Activated CD8-positive, alpha-beta memory T cell treated with anti-CD3 and anti-CD28 coated beads, Interleukin-2, amount 50 U/mL, for 1 hour (primary cell): ENCODE measurements around the gene MAT1A.
"Not testable (repeated sequence)": the region's sequence is repeated elsewhere in the genome, so short reads cannot be mapped to it uniquely, and the experiment has no call there.

Experiments used
- DNase-seq: peaks from one replicate; pipeline ENCODE4 v3.0.0-alpha.2; 2020; ENCODE audit errors: extremely low read depth

MAT1A gene

DNA sequence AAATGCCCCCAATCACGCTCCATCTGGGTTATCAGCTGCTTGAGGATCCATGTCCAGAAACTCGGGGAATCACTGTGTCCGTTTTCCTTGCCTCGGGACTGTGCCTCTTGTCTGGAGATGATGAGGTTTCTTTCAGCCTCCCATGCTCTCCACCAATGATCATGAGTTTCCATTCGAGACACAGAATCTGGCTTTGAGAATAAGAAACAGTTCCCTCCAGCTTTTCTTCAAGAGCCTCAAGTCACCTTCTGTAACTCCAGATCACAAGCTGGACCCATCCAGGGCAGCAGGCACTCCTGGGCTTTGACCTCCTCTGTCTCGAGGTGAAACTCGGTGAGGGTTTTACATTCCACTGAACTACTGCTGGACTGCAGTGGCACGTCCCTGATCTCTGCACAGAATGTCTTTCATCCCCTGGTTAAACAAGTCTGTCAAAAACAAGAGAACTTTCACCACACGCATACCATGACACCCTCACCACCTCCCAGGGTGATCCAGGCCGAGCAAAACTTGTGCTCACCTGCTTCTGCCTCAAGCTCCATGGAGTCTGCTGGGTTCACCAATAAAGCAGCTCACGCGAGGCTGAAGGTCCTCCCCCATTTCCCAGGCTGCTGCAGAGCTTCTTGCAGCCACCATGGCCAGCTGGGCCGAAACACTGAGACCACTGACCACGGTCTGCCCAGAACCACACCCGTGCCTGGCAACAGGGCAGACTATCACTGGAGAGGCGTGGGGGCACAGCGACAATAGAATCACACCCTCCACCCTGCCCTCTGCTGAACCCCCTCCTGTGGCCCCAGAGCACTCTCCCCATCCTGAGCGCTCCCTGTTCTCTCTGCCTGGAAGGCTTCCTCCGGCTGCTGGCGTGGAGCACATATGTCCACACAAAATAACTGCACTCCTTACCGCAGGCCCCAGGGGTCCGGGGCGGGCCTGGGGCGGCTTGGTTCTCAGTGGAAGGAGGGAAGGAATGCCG lies 25.1 kb downstream of the MAT1A start:
- no peak for DNase-seq

DNA sequence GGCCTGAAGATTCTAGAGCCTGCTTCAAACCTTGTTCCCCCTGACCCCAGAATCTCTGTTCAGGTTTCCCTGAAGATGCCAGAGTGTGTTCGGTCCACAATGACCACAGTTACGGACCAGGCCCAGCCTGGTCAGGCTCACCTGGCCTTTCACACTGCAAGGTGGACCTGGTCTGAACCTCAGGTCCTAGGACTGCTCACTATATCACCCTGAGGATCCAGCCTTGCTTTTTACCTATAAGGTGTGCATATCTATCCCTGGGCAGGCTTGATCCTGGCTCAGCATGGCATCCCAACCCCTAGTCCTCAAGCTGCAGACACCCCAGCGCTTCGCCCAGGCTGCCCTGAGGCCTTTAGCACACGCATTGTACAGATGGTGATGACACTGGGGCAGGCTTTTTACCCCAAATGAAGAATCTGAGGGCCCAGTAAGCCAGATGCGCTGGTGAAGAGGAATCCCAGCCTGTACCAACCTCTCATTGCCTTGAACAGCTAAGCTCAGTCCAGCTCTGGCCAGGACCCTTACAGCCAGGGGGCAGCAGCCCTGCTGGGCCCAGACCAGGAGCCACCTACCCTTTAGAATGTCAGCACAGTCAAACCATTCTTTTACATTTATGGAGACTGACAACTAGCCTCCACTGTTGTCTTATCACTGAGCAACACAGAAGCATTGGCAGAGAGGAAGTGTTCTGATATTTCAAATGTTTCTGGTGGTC lies 28.0 kb downstream of the MAT1A start:
- DNase-seq: no peak

GRCh38 chr10:80260295-80261243 lies 28.9 kb downstream of the MAT1A start:
- DNase-seq: no peak

DNA sequence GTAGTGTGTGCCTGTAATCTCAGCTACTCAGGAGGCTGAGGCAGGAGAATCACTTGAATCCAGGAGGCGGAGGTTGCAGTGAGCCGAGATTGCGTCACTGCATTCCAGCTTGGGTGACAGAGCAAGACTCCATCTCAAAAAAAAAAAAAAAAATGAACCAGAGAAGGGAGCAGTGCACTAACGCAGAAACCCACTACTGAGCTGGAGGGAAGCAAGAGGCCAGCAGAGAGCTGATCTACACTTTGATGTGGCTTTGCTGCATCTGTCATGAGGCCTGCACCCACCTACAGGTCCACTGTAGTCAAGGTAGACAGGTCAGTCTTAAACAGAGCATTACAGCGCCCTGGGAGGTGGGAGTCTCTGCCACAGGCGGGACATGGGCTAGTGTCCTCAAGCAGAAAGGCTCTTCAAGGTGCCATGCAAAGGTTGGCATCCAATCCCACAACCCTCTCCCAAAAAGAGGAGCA lies 30.0 kb downstream of the MAT1A start:
- no peak for DNase-seq

DNA sequence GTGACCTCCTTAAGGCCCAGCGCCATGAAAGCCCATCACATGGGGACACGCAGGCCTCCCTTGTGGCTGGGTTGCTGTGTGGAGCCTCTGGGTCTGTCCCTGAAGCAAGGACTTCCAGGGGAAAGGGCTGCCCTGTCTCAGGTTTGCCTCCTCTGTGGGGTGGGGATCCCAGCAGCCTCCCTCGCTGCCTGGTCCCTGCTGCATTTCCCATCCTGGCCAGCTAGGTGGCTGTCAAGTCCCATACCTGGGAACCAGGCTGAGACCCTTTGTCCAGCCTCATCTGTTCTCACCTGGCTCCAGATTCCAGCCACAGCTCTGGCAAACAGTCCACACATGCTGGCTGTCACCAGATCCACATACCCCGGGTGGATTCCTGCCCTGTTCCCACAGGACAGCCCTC lies 32.7 kb downstream of the MAT1A start:
- not testable (repeated sequence) for DNase-seq

GRCh38 chr10:80254726-80255125 lies 34.7 kb downstream of the MAT1A start:
- DNase-seq: not testable (repeated sequence)

DNA sequence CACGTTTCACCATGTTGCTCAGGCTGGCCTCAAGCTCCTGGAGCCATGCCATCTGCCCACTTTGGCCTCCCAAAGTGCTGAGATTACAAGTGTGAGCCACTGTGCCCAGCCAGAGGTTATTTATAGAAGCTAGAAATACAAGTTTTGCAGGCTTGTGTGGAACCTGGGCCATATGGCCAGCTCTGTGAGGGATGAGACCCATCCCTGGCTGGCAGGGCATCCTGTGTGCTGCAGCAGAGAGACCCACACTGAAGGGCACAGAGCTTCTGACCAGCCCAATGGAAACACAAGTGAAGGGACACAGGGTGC lies 35.5 kb downstream of the MAT1A start:
- DNase-seq: not testable (repeated sequence)

DNA sequence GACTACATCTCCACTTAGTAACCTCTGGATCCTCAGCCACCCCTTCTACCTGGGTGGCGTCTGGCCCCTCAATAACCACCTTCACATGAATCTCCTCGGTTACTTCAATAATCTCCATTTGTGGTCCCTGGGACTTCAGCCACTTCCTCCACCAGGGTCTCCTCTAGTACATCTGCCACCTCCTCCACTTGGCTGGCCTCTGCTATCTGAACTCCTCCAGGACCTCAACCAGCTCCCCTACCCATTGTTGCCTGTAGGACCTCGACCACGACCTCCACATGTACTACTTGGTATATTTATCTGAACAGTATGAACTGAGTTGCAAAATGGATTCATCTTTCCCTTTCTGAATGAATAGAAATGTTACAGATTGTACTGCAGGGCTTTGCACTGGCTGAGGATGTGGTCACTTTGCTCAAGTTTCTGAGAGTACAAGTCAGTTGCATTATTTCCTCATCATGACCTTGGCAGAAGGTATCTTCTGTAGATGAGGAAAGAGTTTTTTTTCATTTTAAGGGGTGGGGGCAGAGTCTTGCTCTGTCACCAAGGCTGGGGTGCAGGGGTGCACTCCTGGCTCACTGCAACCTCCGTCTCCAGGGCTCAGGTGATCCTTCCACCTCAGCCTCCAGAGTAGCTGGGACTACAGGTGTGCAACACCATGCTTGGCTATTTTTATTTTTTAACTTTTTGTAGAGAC lies 36.0 kb downstream of the MAT1A start:
- DNase-seq: no peak

DNA sequence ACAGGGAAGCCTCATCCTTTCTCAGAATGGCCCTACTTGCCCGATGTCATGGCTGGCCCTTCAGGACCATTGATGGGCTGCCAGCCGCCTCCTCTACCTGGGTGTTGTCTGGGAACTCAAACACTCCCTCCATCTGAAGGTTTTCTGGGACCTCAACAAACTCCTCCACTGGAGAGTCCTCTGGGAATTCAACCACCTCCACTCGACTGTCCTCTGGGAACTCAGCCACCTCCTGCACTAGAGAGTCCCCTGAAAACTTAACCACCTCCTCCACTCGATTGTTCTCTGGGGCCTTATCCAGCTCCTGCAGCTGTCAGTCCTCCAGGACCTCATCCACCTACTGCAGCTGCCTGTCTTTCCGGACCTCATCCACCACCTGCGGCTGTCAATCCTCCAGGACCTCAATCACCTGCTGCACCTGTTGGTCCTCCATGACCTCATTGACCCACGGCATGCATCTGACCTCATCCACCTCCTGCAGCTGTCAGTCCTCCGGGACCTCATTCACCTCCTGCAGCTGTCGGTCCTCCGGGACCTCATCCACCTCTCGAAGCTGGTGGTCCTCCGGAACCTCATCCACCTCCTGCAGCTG lies 37.1 kb downstream of the MAT1A start:
- DNase-seq: no peak

DNA sequence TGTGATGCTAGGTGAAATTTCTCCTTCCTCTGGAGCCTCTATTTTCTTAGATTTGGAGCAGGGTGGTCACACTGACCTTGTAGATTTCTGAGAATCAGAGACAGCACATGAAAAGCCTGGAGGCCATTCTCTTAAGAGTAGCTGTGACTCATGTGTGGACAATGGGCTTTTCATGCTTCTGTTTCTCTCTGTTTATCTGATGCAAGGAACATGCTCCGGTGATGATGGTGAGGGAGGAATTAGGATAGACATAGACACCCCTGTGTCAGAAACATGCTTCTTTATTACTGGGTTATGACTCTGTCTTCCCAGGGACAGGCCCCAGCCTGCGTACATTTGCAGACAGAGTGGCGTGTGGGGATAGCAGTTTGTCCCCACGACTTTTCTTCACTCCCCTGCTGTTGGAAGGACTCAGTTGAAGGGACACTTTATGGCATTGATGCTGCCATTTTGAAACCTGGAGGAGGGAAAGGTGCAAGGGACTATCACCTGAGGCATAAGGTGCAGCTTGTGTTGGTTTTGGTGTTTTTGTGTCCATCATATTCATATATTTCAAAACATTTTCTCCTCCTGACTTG lies 37.7 kb downstream of the MAT1A start:
- DNase-seq: not testable (repeated sequence)

- DNase-seq: not testable (repeated sequence)
These were observed 39.1 kb downstream of the MAT1A start for GRCh38 chr10:80250399-80250798.

- not testable (repeated sequence) for DNase-seq
These were observed 39.6 kb downstream of the MAT1A start for GRCh38 chr10:80249906-80250305.

DNA sequence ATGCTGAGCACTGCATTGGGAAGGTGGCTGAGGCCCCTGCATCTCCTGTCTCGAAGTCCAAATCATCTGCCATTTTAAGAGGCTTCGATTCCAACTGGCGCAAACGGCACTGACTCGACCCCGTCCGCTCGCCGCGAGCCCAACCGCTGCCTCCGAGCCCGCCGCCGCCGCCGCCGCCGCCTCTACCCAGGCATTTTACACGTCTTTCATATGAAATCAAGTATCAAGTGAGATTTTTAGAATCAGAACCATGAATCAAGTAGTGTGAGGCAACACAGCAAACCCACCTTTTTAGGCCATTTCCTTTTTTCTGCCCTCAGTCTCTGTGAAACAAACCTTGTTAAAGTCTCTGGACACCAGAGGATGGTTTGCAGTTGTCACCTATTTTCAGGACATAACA lies 41.8 kb downstream of the MAT1A start:
- DNase-seq: not testable (repeated sequence)

DNA sequence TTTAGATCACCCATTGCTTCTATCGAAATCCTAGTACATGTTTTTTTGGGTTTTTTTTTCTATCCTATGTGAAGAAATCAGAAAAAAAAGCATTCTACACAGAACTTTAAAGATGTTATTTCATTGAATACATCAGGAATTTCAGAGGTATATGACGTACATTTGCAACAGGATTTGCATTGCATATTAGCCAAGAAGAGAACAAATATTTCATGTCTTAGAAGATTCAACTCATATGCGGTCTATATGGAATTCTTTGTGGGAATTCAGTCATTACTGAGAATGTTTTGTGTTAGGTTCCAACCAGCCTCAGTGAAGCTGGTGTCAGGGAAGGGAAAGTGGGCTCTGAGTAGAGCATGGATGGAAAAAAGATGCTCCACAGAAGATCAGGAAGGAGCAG lies 45.1 kb downstream of the MAT1A start:
- not testable (repeated sequence) for DNase-seq

DNA sequence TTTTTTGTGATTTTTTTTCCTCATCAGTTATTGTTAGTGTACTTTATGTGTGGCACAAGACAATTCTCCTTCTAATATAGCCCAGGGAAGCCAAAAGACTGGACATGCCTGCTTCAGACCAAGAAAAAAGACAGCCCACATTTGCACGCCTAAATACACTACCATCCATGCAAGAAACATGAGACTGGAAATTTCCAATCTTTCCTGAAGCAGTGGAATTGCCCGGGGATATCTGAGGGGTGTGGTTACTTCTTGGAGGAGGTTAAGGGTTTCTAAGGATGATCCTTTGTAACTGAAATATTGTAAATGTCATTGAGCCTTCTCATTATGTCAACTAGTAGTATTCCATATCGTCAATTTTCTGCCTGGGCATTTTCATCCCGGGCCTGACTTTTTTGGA lies 47.1 kb downstream of the MAT1A start:
- DNase-seq: not testable (repeated sequence)

GRCh38 chr10:80236457-80236856 lies 53.0 kb downstream of the MAT1A start:
- DNase-seq: not testable (repeated sequence)

GRCh38 chr10:80234331-80235235 lies 54.9 kb downstream of the MAT1A start:
- not testable (repeated sequence) for DNase-seq

DNA sequence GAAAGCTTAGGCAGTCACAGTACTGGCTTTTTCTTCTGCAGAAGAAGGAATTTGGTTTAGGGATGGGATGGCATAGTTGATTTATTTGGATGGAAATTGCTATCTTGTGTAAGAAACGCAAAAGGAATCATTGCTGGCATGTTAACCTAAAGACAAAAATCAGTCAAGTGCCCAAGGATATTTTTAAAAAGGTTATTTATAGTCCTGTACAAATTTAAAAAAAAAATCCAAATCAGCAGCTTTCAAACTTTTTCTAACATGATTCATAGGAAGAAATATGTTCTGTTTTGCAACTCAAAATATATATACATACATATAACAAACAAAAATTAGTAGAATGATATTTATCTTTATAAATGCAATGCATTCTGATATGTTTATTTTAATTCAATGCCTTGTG lies 55.6 kb downstream of the MAT1A start:
- not testable (repeated sequence) for DNase-seq

- not testable (repeated sequence) for DNase-seq
These were observed 62.7 kb downstream of the MAT1A start for GRCh38 chr10:80226723-80227122.
